Brain microvascular endothelial cell (primary cell): ENCODE results near the gene FETUB.

Source experiments
- DNase-seq: peaks from one replicate; pipeline ENCODE4 v3.0.0-alpha.2; 2020
- H3K27ac ChIP-seq: fragments of 250-450 bp; sonication (Bioruptor Pico); 2 replicates; pipeline ENCODE4 v1.5.1; 2020; ENCODE audit warnings: mild to moderate bottlenecking, moderate library complexity
- H3K27me3 ChIP-seq: fragments of 250-450 bp; sonication (Bioruptor Pico); replicated peaks from 2 replicates; pipeline ENCODE4 v1.5.1; 2020; ENCODE audit warnings: mild to moderate bottlenecking
- H3K36me3 ChIP-seq: fragments of 250-450 bp; sonication (Bioruptor Pico); replicated peaks from 2 replicates; pipeline ENCODE4 v1.5.1; 2020; ENCODE audit warnings: mild to moderate bottlenecking
- H3K4me3 ChIP-seq: 2 replicates; pipeline ENCODE4 v1.5.1; 2011; ENCODE audit warnings: low read depth, mild to moderate bottlenecking, control low read depth, low read length, moderate library complexity
- in situ Hi-C: cut with HindIII; loops from 2 replicates; pipeline ENCODE4 v1.10.0; 2017; ENCODE audit warnings: low sequenced_read_pairs, low pct_ligation_motif_present
- TF ChIP-seq, protein P1 (sequence below): IDR thresholded peaks from 2 replicates; pipeline ENCODE4 v1.5.1; 2011; ENCODE audit warnings: low read depth, mild to moderate bottlenecking, moderate library complexity, low read length, control low read depth, inconsistent platforms; ENCODE audit errors: missing control alignments

Gene FETUB

DNA sequence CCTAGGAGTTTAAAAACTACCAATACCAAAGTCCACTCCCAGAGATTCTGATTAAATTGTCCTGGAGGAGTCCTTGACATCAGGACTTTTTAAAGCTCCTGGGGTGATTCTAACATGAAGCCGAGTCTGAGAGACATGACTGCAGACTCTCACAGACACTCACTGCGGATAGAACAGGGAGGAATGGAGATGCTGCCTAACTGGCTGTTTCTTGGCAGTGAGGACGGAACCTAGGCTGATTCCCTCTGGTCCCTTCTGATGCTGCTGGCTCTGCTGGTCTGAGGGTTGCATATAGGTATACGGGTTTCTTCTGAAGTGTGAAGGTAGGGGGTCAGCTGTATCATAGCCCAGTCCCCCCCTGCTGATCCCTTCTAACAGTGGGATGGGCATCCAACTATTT, 24.3 kb downstream of the FETUB start:
- DNase-seq, result no peak
- in situ Hi-C loops, result no loop called here

DNA sequence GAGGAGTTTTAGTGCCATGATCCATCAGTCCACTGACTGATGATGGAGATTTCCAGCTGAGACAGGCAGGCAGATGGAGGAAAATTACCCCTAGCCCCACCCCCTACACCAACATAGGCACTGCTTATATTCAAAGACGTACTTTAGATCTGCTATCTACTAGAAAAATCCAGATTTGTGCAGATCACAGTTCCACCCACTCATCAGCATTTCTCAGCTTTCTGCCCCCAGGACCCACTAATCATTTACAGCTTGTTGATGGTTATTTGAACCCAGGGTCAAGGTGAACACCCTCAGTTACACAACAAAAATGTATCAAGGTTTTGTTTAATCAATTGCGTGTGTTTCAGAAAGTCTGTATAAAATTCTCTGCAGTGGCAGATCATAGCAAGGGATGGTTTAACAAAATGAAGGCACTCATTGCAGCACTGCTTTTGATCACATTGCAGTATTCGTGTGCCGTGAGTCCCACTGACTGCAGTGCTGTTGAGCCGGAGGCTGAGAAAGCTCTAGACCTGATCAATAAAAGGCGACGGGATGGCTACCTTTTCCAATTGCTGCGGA, 25.5 kb downstream of the FETUB start, which contains the start of gene HRG:
Gene HRG (plus strand): TSS at position 390 of the 564 bp plus-strand sequence. CDS start 18 bp downstream, at position 408.
- TF ChIP-seq, protein P1, sequence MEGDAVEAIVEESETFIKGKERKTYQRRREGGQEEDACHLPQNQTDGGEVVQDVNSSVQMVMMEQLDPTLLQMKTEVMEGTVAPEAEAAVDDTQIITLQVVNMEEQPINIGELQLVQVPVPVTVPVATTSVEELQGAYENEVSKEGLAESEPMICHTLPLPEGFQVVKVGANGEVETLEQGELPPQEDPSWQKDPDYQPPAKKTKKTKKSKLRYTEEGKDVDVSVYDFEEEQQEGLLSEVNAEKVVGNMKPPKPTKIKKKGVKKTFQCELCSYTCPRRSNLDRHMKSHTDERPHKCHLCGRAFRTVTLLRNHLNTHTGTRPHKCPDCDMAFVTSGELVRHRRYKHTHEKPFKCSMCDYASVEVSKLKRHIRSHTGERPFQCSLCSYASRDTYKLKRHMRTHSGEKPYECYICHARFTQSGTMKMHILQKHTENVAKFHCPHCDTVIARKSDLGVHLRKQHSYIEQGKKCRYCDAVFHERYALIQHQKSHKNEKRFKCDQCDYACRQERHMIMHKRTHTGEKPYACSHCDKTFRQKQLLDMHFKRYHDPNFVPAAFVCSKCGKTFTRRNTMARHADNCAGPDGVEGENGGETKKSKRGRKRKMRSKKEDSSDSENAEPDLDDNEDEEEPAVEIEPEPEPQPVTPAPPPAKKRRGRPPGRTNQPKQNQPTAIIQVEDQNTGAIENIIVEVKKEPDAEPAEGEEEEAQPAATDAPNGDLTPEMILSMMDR, result no peak
- in situ Hi-C loops, result no loop called here
- no peak within 1 kb of the TSS for H3K4me3 ChIP-seq
- no peak within 1 kb of the TSS for H3K27ac ChIP-seq
- H3K36me3 ChIP-seq, result no peaks in the 10 kb centered on the region
- DNase-seq, result no peak
- H3K27me3 ChIP-seq, result no peaks in the 10 kb centered on the region

More for the DNA sequence above, 24.3 kb downstream of the FETUB start:
- H3K27ac ChIP-seq, result no peak overlapping the region
- H3K4me3 ChIP-seq, result no peak overlapping the region
- TF ChIP-seq, protein P1, result no peak
- no peaks in the 10 kb centered on the region for H3K36me3 ChIP-seq
- no peaks in the 10 kb centered on the region for H3K27me3 ChIP-seq

DNA sequence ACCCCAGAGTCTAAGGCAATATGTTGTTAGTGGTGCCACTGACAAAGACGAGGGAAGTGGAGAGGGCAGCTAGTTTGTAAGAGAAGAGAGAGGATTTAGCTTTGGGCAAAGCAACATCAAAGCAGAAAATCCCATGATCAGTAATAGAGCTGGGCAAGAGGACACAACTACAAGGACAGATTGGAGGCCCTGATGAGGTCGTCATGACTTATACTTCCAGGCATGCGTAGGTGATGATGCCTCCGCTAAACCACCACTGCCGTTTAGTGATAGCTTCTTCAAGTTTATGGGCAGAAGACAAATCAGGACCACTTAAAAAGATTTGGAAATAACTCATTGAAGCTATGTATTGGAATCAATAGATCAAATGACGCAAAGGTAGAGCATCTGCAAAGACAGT, 28.2 kb downstream of the FETUB start:
- Histone ChIP-seq H3K4me3 (no peak overlapping the region), H3K36me3 (no peaks in the 10 kb centered on the region), H3K27me3 (peaks cover 3% of the 10 kb centered on the region), H3K27ac (no peak overlapping the region)
- TF ChIP-seq, protein P1, result no peak
- DNase-seq, result no peak
- in situ Hi-C loops, result no loop called here

DNA sequence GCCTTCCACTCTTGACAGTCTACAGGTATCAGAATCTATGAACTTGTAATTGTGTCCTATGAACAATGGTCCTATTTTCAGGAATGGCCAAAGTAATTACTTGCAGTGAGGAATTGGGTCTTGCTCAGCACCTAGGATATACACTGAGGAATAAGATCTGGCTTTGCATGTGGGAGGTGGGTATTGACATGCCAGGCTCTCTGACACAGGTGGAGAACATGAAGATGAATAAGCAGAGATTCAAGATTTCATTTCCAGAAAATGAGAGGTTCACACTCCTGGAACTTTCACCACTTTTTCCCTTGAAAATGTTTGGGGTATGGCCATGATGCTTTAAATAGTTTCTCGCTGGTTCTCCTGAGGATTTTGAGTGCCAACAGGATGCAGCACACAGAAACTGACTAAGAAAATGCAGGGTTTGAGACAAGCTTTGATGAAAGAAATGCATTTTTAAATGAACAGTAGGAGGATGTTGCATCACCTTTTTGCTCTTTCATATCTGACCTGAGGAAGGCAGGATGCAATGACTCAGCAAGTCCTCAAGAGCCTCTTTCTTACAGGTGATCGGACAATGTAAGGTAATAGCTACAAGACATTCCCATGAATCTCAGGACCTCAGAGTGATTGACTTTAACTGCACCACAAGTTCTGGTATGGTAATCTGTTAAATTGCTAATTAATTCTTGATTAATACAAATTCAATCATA, 29.3 kb downstream of the FETUB start:
- Histone ChIP-seq H3K27me3 (peaks cover 3% of the 10 kb centered on the region), H3K4me3 (no peak overlapping the region), H3K36me3 (no peaks in the 10 kb centered on the region), H3K27ac (no peak overlapping the region)
- in situ Hi-C loops, result no loop called here
- DNase-seq, result no peak
- TF ChIP-seq, protein P1, result no peak

DNA sequence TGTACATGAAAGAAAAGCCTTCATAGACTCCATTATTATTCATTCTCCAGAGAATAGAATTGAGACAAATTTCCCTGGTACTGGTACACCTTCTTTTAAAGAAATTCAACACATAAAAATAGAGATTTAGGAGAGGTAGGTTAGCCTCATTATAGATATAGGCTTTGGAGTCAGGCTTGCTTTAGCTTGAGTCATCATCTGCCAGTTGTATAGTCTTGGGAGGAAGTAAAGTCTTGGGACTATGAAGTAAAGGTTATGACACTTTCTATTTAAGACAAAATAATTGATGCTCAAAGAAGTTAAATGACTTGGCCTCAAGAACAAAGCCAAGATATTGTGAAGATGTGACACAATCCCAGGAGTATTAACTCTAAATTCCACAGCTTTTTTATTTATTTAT, 30.0 kb downstream of the FETUB start:
- in situ Hi-C loops, result no loop called here
- Histone ChIP-seq H3K36me3 (no peaks in the 10 kb centered on the region), H3K4me3 (no peak overlapping the region), H3K27me3 (peaks cover 5% of the 10 kb centered on the region), H3K27ac (no peak overlapping the region)
- TF ChIP-seq, protein P1, result no peak
- DNase-seq, result no peak

DNA sequence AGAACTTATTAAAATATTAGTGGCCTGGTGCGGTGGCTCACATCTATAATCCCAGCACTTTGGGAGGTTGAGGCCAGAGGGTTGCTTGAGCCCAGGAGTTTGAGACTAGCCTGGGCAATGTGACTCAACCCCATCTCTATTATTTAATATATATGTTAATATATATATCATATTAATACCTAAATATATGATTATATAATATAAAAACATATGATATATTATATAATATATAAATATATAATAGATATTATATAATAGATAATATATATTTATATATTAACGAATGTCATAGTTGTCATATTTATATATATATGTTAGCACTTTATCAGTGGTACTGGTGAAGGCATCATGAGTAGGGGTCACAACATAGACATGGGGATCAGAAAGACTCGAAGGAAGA, 30.9 kb downstream of the FETUB start:
- TF ChIP-seq, protein P1, result no peak
- no peak for DNase-seq
- H3K4me3 ChIP-seq, result no peak overlapping the region
- no peaks in the 10 kb centered on the region for H3K36me3 ChIP-seq
- H3K27ac ChIP-seq, result no peak overlapping the region
- peaks cover 5% of the 10 kb centered on the region for H3K27me3 ChIP-seq
- in situ Hi-C loops, result no loop called here
